HG02973 (cell line): Measurements from ENCODE around the gene PAXIP1.
"Not testable (repeated sequence)": the region's sequence is repeated elsewhere in the genome, so short reads cannot be mapped to it uniquely, and the experiment has no call there.

ENCODE experiments used
- ATAC-seq: cut with Tn5 transposase; IDR thresholded peaks from one replicate; pipeline ENCODE4 v1.9.1; 2021; ENCODE audit warnings: moderate library complexity; ENCODE audit not compliant: unreplicated experiment

PAXIP1 gene, protein sequence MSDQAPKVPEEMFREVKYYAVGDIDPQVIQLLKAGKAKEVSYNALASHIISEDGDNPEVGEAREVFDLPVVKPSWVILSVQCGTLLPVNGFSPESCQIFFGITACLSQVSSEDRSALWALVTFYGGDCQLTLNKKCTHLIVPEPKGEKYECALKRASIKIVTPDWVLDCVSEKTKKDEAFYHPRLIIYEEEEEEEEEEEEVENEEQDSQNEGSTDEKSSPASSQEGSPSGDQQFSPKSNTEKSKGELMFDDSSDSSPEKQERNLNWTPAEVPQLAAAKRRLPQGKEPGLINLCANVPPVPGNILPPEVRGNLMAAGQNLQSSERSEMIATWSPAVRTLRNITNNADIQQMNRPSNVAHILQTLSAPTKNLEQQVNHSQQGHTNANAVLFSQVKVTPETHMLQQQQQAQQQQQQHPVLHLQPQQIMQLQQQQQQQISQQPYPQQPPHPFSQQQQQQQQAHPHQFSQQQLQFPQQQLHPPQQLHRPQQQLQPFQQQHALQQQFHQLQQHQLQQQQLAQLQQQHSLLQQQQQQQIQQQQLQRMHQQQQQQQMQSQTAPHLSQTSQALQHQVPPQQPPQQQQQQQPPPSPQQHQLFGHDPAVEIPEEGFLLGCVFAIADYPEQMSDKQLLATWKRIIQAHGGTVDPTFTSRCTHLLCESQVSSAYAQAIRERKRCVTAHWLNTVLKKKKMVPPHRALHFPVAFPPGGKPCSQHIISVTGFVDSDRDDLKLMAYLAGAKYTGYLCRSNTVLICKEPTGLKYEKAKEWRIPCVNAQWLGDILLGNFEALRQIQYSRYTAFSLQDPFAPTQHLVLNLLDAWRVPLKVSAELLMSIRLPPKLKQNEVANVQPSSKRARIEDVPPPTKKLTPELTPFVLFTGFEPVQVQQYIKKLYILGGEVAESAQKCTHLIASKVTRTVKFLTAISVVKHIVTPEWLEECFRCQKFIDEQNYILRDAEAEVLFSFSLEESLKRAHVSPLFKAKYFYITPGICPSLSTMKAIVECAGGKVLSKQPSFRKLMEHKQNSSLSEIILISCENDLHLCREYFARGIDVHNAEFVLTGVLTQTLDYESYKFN

GRCh38 chr7:155003092-155003375, at the start of gene PAXIP1:
Gene PAXIP1, minus strand, starts transcription at chr7:155003124. Its CDS starts 195 bp downstream, at chr7:155002929.
- ATAC-seq: peak; percentile 53

DNA sequence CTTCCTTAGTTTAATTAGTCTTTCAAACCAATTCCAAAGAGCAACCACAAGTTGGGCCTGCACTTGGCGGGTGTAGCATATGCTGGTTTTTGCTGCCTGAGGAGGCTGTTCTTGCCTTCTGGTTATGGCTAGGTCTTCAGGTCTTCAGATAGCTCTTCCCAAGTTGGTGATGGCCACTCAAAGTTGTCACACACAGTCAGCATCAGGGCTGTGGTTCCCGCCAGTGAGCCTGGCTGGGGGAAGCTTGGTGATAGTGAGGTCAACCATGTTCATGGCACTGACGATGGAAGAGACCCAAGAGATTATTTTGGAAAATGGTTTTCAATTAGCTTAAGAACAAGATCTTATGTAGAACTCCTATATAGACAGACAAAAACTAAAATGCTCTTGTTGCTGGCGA, 48.4 kb upstream of the PAXIP1 start:
- ATAC-seq: no peak

DNA sequence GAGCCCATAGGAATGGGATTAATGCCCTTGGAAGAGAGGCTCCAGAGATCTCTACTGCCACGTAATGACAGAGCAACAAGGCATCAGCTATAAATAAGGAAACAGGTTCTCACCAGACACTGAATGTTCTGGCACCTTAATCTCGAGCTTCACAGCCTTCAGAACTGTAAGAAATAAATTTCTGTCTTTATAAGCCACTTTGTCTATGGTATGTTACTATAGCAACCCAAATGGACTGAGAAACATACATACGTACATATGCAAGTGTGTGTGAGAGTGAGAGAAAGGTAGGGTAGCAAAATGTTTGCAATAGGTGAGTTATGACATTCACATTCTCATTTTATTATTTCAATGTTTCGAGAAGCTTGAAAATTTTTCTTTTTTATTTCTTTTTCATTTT, 45.1 kb upstream of the PAXIP1 start:
- no peak for ATAC-seq

DNA sequence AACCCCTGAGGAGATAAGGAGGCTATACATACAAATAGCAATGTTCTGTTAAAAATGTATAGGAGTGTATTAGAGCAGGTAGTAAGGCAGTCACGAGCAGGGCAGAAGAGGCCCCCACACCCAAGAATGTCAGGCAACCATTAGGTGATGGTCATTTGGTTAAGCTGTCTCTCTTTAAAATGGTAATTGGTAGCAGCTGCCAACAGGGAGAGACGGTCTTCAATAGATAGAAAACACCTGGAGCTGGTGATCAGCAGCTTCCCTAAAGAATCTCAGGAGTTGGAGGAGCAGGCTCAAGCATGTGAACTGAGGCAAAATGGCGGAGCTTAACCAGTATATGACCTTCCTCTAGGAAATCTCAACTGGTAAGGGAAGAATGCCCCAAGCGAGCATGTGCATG, 40.8 kb upstream of the PAXIP1 start:
- ATAC-seq: no peak

DNA sequence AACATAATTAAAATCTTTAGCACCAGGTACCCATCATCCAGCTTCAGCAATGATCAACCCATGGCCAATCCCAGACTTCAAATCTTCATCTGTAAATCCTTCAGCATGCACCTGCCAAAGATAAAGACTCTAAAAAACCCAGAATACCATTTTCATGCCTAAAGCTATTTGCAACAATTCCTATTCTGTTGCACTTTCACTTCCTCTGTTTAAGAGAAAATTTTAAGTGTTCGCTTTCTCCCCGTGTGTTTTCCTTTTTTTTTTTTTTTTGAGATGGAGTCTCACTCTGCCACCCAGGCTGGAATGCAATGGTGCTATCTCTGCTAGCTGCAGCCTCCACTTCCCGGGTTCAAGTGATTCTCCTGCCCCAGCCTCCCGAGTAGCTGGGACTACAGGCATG, 35.4 kb upstream of the PAXIP1 start:
- ATAC-seq: no peak

DNA sequence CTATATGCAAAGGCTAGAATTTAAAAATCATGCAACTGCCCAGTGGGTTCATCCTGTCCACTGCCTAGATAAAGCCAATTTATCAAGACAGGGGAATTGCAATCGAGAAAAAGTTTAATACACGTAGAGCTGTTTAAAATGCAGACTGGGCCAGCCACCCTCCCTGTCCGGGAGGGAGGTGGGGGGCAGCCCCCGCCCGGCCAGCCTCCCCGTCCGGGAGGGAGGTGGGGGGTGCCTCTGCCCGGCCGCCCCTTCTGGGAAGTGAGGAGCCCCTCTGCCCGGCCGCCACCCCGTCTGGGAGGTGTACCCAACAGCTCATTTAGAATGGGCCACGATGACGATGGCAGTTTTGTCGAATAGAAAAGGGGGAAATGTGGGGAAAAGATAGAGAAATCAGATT, 31.6 kb upstream of the PAXIP1 start:
- not testable (repeated sequence) for ATAC-seq

- ATAC-seq: no peak
Observed at GRCh38 chr7:155032978-155033377, 30.1 kb upstream of the PAXIP1 start.

DNA sequence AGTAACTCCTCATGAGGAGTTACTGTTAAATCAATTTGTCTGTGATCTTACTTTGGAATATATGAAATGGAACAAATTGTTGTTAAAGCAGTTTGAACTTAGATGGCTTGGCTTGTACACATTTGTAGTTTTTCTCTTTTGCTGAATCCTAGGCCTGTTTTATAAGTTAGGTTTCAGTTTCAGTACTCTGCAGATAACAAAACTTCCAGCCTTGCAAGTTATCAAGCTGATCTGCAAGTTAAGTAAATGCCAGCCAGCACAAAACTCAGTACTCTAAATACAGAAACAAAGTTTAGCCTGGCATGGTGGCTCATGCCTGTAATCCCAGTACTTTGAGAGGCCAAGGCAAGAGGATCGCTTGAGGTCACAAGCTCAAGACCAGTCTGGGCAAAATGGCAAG, 25.0 kb upstream of the PAXIP1 start:
- ATAC-seq: no peak

- no peak for ATAC-seq
Observed at GRCh38 chr7:155021699-155022145, 18.8 kb upstream of the PAXIP1 start.

DNA sequence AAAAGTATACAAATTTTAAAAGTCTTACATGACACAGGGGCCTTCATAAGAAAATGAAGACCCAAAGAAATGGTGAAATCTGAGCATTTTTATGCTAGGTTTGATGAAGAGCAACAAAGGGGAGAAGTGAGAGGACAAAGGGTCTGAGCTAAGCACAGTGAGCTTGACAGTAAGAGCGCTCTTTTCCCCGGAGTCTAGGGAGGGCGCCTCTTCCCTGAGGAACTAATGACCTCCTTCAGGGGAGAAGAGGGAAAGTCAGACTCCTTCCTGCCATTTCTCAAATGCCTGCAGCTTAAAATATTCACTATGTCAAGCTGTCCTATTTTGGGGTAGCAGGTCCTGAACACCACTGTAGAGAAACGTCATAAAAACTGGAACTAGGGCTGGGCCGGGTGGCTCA, 18.1 kb upstream of the PAXIP1 start:
- no peak for ATAC-seq

DNA sequence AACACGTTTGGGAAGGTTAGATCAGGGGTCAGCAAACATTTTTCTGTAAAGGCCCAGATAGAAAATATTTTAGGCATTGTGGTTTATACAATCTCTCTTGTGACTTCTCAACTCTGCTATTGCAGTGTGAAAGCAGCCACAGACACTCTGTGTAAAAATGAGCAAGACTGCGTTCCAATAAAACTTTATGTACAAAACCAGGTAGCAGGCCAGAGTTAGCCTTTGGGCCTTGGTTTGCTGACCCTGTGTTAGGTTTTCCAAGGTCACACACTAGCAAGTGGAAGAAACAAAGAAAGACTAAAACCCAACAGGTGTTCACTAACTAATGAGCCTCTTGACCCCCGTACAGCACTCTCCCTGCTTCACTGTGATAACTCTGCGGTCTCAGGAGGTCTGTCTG, 14.9 kb upstream of the PAXIP1 start:
- ATAC-seq: no peak

DNA sequence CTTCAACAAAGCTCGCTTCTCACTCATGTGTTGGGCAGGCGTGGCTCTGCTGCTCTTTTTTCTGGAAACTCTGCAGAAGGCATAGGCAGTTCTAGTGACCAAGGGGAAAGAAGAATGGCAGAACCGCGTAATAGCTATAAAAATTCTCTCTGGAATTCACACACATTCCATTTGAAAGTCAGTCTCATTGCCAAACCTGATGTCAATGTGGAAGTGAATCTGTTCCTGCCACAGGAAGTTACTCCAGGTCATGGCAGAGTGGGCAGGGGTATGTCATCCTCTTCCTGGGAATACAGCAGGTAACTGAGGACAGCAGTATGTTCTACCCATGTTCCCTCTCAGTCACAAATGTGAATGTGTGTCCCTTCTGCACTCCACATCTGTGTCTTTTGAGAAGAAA, 8.2 kb upstream of the PAXIP1 start:
- ATAC-seq: no peak

GRCh38 chr7:155009570-155010157, 6.7 kb upstream of the PAXIP1 start:
- ATAC-seq: no peak

GRCh38 chr7:155007947-155008346, 5.0 kb upstream of the PAXIP1 start:
- ATAC-seq: no peak

GRCh38 chr7:155003376-155004214, 671 bp upstream of the PAXIP1 start:
- ATAC-seq: peak; percentile 64

GRCh38 chr7:155002411-155003091, 373 bp downstream of the PAXIP1 start:
- peak; percentile 32 for ATAC-seq

DNA sequence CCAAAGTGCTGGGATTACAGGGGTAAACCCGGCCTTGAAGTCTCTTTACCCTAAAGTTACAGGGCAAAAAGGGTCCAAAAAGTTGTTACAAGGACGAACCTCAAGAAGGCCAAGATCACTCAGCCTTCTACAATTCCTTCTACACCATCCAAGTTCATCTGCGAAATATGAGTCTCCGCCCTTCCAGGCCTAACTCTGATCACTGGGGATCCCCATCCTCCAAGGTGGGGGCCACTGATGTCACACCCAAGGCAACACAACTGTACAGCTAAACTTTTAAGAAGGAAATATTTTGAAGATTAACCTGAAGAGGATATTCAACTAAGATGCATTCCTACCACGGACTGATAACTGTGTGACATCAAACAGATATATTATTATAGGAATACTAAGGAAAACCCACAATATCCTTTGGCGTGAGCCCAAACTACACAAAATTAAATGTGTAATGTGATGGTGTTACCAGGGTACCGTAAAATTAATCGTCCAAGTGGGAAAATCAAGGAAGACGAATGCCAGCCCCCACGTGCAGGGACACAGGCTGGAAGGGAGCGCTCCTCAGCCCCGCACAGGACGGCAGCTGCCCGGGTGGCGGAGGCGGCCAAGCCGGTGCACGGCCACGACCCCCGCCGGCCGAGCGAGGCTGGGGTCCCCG, 1.0 kb downstream of the PAXIP1 start:
- peak; percentile 12 for ATAC-seq

DNA sequence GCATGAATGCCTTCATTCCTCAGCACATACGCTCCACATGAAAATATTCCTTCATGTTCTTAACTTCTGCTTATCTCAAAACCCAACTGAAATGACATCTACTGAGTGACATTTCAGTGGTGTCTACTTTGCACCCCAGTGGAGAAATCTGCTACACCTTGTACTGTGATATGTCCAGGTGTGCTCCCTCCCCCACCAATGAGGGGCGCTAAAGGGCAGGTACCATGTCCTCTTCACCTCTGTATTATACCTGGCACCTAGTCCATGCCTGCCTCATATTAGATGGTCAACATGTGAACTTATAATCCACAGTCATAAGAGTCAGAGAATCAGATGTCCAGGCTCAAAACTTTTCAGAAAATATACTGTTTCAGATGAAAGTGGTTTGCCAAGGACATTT, 2.1 kb downstream of the PAXIP1 start:
- no peak for ATAC-seq

DNA sequence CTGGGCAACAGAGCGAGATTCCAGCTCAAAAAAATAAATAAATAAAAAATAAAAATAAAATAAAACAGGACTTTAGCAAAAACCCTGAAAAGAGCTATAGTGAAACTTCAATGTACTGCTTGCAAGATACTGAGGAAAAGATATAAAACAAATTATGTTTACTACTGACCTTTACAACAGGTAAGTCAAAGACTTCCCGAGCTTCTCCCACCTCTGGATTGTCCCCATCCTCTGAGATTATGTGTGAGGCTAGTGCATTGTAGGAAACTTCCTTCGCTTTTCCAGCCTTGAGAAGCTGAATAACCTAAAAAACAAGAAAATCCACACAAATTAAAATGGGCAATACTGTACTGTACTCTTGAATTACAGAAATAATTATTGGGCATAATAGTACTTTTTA, 4.4 kb downstream of the PAXIP1 start:
- ATAC-seq: no peak
